Neural cell (in vitro differentiated cells): Measurements from ENCODE around the gene EFHD1. TPM values are rescaled to one million over a fixed set of nuclear protein-coding genes. Genes with fewer than 3 reads are reported as not detected.

Experiments
- H2AFZ ChIP-seq: fragments of 200-600, 300-800 bp; sonication (generic), shearing (Covaris generic); 2 replicates; pipeline ENCODE4 v1.6.0; 2014; ENCODE audit warnings: low read depth, mild to moderate bottlenecking, antibody characterized with exemption, low read length, moderate library complexity
- H3F3A ChIP-seq: fragments of 200-600 bp; shearing (Covaris generic); 2 replicates; pipeline ENCODE4 v1.6.1; 2016; ENCODE audit warnings: mild to moderate bottlenecking, moderate library complexity, mixed read lengths, antibody characterized with exemption, low read length; ENCODE audit not compliant: insufficient read depth, poor library complexity, severe bottlenecking
- H3K27ac ChIP-seq: fragments of 200-600, 300-800 bp; sonication (generic), shearing (Covaris generic); 2 replicates; pipeline ENCODE4 v1.5.1; 2014; ENCODE audit warnings: mild to moderate bottlenecking, low read length, moderate library complexity
- H3K27me3 ChIP-seq: fragments of 300-800, 200-600 bp; sonication (generic), shearing (Covaris generic); 2 replicates; pipeline ENCODE4 v1.6.0; 2014; ENCODE audit warnings: mild to moderate bottlenecking, low read depth, low read length, moderate library complexity; ENCODE audit not compliant: insufficient read depth
- H3K36me3 ChIP-seq: fragments of 300-800, 200-600 bp; sonication (generic), shearing (Covaris generic); 2 replicates; pipeline ENCODE4 v1.5.1; 2014; ENCODE audit warnings: mild to moderate bottlenecking, antibody characterized with exemption, low read length, moderate library complexity; ENCODE audit not compliant: insufficient read depth
- H3K4me2 ChIP-seq: fragments of 300-800, 200-600 bp; sonication (generic), shearing (Covaris generic); 2 replicates; pipeline ENCODE4 v1.6.0; 2014; ENCODE audit warnings: mild to moderate bottlenecking, low read length
- H3K4me3 ChIP-seq: fragments of 300-800, 200-600 bp; sonication (generic), shearing (Covaris generic); 2 replicates; pipeline ENCODE4 v1.5.1; 2014; ENCODE audit warnings: mild to moderate bottlenecking, low read length, moderate library complexity
- H3K79me2 ChIP-seq: fragments of 200-600 bp; shearing (Covaris generic); replicated peaks from 2 replicates; pipeline ENCODE4 v1.6.0; 2014; ENCODE audit warnings: mild to moderate bottlenecking, low read length, moderate library complexity; ENCODE audit not compliant: insufficient read depth
- H3K9ac ChIP-seq: fragments of 300-800, 200-600 bp; sonication (generic), shearing (Covaris generic); 2 replicates; pipeline ENCODE4 v1.6.1; 2016; ENCODE audit warnings: mild to moderate bottlenecking, low read length, mixed read lengths
- H3K9me2 ChIP-seq: fragments of 200-600 bp; shearing (Covaris generic); 2 replicates; pipeline ENCODE4 v1.6.1; 2016; ENCODE audit warnings: mild to moderate bottlenecking, low read length, mixed read lengths; ENCODE audit not compliant: insufficient read depth
- H3K9me3 ChIP-seq: fragments of 200-600, 300-800 bp; sonication (generic), shearing (Covaris generic); 2 replicates; pipeline ENCODE4 v1.6.1; 2016; ENCODE audit warnings: mild to moderate bottlenecking, mixed run types, low read length, moderate library complexity, mixed read lengths
- H4K20me1 ChIP-seq: fragments of 200-600 bp; shearing (Covaris generic); 2 replicates; pipeline ENCODE4 v1.6.1; 2016; ENCODE audit warnings: mild to moderate bottlenecking, mixed run types; ENCODE audit not compliant: insufficient read depth
- EP300 ChIP-seq: fragments of 450-650 bp; conservative IDR thresholded peaks from 2 replicates; pipeline ENCODE4 v1.6.1; 2014; ENCODE audit warnings: antibody characterized with exemption, mild to moderate bottlenecking, moderate library complexity; ENCODE audit not compliant: poor library complexity, severe bottlenecking
- EZH2 ChIP-seq: fragments of 200-600, 300-800 bp; shearing (Covaris generic), sonication (generic); IDR thresholded peaks from 2 replicates; pipeline ENCODE4 v1.6.1; 2014; ENCODE audit warnings: antibody characterized with exemption, low read length, borderline replicate concordance, mild to moderate bottlenecking; ENCODE audit not compliant: insufficient read depth, poor library complexity, severe bottlenecking
- MXI1 ChIP-seq: fragments of 450-650 bp; conservative IDR thresholded peaks from 2 replicates; pipeline ENCODE4 v1.6.1; 2014; ENCODE audit warnings: antibody characterized with exemption, mild to moderate bottlenecking; ENCODE audit not compliant: poor library complexity, severe bottlenecking
- POLR2AphosphoS5 ChIP-seq: IDR thresholded peaks from 2 replicates; pipeline ENCODE4 v1.6.1; 2012
- RAD21 ChIP-seq: fragments of 450-650 bp; conservative IDR thresholded peaks from 2 replicates; pipeline ENCODE4 v1.6.1; 2014; ENCODE audit warnings: antibody characterized with exemption, mild to moderate bottlenecking, moderate library complexity
- SMC3 ChIP-seq: fragments of 450-650 bp; conservative IDR thresholded peaks from 2 replicates; pipeline ENCODE4 v1.6.1; 2014; ENCODE audit warnings: antibody characterized with exemption, mild to moderate bottlenecking, moderate library complexity; ENCODE audit not compliant: poor library complexity
- TAF1 ChIP-seq: IDR thresholded peaks from 2 replicates; pipeline ENCODE4 v1.6.1; 2012; ENCODE audit warnings: low read depth
- polyA plus RNA-seq: library from polyadenylated mRNA; depleted of rRNA; stranded (reverse); fragments of >200 nt; gene quantifications from 2 replicates; pipeline ENCODE4 v1.2.3, GENCODE V29; 2014
- TF ChIP-seq, protein P1 (sequence below): IDR thresholded peaks from 2 replicates; pipeline ENCODE4 v1.6.1; 2012; ENCODE audit warnings: borderline replicate concordance
- TF ChIP-seq, protein P2 (sequence below): fragments of 450-650 bp; IDR thresholded peaks from 2 replicates; pipeline ENCODE4 v1.5.1; 2014; ENCODE audit warnings: antibody characterized with exemption, mild to moderate bottlenecking, moderate library complexity; ENCODE audit not compliant: poor library complexity, severe bottlenecking

The EFHD1 gene
- polyA plus RNA-seq, 1 donor from 2014 or later, result not detected

DNA sequence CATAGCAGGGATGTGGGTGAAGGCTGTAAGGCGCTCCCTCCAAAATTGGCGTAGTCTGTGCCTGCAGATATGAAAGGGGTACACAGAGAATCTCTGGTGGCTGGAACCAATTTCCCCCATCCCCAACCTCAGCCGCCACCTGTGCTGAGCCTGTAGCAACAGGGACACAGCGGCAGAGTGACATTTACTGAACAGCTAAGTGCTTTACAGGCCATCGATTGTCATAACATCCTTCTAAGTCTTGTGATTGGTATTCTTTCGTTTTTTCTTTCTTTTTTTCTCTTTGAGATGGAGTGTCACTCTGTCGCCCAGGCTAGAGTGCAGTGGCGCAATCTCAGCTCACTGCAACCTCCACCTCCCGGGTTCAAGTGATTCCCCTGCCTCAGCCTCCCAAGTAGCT lies 12.2 kb upstream of the EFHD1 start:
- no peaks in the 10 kb centered on the region for H3K9me3 ChIP-seq
- no peaks in the 10 kb centered on the region for H3K79me2 ChIP-seq
- H3K36me3 ChIP-seq, result no peaks in the 10 kb centered on the region
- H3K27me3 ChIP-seq, result no peaks in the 10 kb centered on the region
- H4K20me1 ChIP-seq, result no peaks in the 10 kb centered on the region
- no peak overlapping the region for H3K9ac ChIP-seq
- peak overlapping the region; percentile 5 for H3K27ac ChIP-seq
- H2AFZ ChIP-seq, result no peak overlapping the region
- no peak for TF ChIP-seq SMC3
- no peak for TF ChIP-seq MXI1
- peak; percentile 90 for TF ChIP-seq EP300
- no peak for TF ChIP-seq EZH2
- TF ChIP-seq, protein P1, sequence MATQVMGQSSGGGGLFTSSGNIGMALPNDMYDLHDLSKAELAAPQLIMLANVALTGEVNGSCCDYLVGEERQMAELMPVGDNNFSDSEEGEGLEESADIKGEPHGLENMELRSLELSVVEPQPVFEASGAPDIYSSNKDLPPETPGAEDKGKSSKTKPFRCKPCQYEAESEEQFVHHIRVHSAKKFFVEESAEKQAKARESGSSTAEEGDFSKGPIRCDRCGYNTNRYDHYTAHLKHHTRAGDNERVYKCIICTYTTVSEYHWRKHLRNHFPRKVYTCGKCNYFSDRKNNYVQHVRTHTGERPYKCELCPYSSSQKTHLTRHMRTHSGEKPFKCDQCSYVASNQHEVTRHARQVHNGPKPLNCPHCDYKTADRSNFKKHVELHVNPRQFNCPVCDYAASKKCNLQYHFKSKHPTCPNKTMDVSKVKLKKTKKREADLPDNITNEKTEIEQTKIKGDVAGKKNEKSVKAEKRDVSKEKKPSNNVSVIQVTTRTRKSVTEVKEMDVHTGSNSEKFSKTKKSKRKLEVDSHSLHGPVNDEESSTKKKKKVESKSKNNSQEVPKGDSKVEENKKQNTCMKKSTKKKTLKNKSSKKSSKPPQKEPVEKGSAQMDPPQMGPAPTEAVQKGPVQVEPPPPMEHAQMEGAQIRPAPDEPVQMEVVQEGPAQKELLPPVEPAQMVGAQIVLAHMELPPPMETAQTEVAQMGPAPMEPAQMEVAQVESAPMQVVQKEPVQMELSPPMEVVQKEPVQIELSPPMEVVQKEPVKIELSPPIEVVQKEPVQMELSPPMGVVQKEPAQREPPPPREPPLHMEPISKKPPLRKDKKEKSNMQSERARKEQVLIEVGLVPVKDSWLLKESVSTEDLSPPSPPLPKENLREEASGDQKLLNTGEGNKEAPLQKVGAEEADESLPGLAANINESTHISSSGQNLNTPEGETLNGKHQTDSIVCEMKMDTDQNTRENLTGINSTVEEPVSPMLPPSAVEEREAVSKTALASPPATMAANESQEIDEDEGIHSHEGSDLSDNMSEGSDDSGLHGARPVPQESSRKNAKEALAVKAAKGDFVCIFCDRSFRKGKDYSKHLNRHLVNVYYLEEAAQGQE, result no peak
- peak; percentile 69 for TF ChIP-seq POLR2AphosphoS5
- TF ChIP-seq, protein P2, sequence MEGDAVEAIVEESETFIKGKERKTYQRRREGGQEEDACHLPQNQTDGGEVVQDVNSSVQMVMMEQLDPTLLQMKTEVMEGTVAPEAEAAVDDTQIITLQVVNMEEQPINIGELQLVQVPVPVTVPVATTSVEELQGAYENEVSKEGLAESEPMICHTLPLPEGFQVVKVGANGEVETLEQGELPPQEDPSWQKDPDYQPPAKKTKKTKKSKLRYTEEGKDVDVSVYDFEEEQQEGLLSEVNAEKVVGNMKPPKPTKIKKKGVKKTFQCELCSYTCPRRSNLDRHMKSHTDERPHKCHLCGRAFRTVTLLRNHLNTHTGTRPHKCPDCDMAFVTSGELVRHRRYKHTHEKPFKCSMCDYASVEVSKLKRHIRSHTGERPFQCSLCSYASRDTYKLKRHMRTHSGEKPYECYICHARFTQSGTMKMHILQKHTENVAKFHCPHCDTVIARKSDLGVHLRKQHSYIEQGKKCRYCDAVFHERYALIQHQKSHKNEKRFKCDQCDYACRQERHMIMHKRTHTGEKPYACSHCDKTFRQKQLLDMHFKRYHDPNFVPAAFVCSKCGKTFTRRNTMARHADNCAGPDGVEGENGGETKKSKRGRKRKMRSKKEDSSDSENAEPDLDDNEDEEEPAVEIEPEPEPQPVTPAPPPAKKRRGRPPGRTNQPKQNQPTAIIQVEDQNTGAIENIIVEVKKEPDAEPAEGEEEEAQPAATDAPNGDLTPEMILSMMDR, result no peak
- H3K4me2 ChIP-seq, result no peak overlapping the region
- no peaks in the 10 kb centered on the region for H3K9me2 ChIP-seq
- no peaks in the 10 kb centered on the region for H3F3A ChIP-seq
- H3K4me3 ChIP-seq, result peak overlapping the region; percentile 5

DNA sequence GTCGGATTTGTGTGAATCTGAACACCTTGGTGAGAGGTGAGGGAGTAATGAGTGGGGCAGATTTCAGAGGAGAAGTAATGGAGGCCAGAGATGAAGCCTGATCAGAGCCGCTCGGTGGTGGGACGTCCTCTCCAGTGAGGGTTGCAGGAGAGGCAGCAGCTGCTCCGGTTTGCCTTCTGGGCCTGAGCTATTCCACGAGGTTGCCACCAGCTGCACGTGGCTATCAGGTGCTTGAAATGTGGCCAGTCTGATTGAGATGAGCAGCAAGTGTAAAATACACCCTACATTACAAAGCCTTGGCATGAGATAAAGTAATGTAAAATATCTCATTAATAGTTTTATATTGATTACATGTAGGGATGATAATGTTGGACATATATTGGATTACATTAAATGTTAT lies 10.8 kb upstream of the EFHD1 start:
- Histone ChIP-seq H3K4me2 (no peak overlapping the region), H3F3A (no peaks in the 10 kb centered on the region), H3K36me3 (no peaks in the 10 kb centered on the region), H3K27me3 (no peaks in the 10 kb centered on the region), H2AFZ (no peak overlapping the region), H3K79me2 (no peaks in the 10 kb centered on the region), H3K4me3 (no peak overlapping the region), H4K20me1 (no peaks in the 10 kb centered on the region), H3K9ac (no peak overlapping the region), H3K9me3 (no peaks in the 10 kb centered on the region), H3K9me2 (no peaks in the 10 kb centered on the region), H3K27ac (no peak overlapping the region)
- TF ChIP-seq, protein P1, result no peak
- TF ChIP-seq MXI1 (no peak), RAD21 (no peak), SMC3 (no peak), EP300 (no peak), EZH2 (no peak), TAF1 (no peak), POLR2AphosphoS5 (no peak)
- TF ChIP-seq, protein P2, result no peak
